H9 (cell line): Measurements from ENCODE around the gene TRIM26. TPM values are rescaled to one million over a fixed set of nuclear protein-coding genes. Genes with fewer than 3 reads are reported as not detected.

Source experiments
- DNase-seq: peaks from one replicate; pipeline ENCODE4 v3.0.0-alpha.2; 2017
- H2AFZ ChIP-seq: one replicate; pipeline ENCODE4 v1.6.1; 2013; ENCODE audit warnings: mild to moderate bottlenecking, low read length, control low read depth, moderate library complexity
- H2AK5ac ChIP-seq: 2 replicates; pipeline ENCODE4 v1.6.1; 2013; ENCODE audit warnings: low read length, control low read depth, mixed read lengths; ENCODE audit not compliant: insufficient read length
- H2BK120ac ChIP-seq: one replicate; pipeline ENCODE4 v1.6.1; 2013; ENCODE audit warnings: low read depth, mild to moderate bottlenecking, low read length, control low read depth, inconsistent platforms; ENCODE audit not compliant: poor library complexity, severe bottlenecking
- H2BK12ac ChIP-seq: 2 replicates; pipeline ENCODE4 v1.6.1; 2013; ENCODE audit warnings: low read length, control low read depth, mixed read lengths, low read depth; ENCODE audit not compliant: insufficient read length
- H2BK15ac ChIP-seq: 2 replicates; pipeline ENCODE4 v1.6.1; 2013; ENCODE audit warnings: low read depth, low read length, control low read depth
- H2BK20ac ChIP-seq: one replicate; pipeline ENCODE4 v1.6.1; 2013; ENCODE audit warnings: low read depth, mild to moderate bottlenecking, low read length, control low read depth, inconsistent platforms; ENCODE audit not compliant: poor library complexity, severe bottlenecking
- H2BK5ac ChIP-seq: 2 replicates; pipeline ENCODE4 v1.6.1; 2013; ENCODE audit warnings: low read length, control low read depth, mixed read lengths; ENCODE audit not compliant: insufficient read length
- H3K14ac ChIP-seq: 2 replicates; pipeline ENCODE4 v1.6.1; 2013; ENCODE audit warnings: low read length, control low read depth; ENCODE audit not compliant: insufficient read depth
- H3K18ac ChIP-seq: 2 replicates; pipeline ENCODE4 v1.6.1; 2013; ENCODE audit warnings: low read depth, mild to moderate bottlenecking, mixed read lengths, low read length, control low read depth; ENCODE audit not compliant: insufficient read length
- H3K23ac ChIP-seq: 2 replicates; pipeline ENCODE4 v1.6.1; 2013; ENCODE audit warnings: low read length, control low read depth, mixed read lengths, low read depth; ENCODE audit not compliant: insufficient read length
- H3K23me2 ChIP-seq: 2 replicates; pipeline ENCODE4 v1.6.1; 2013; ENCODE audit warnings: low read depth, mild to moderate bottlenecking, mixed read lengths, low read length, control low read depth; ENCODE audit not compliant: insufficient read length, poor library complexity, severe bottlenecking
- H3K27ac ChIP-seq: 2 replicates; pipeline ENCODE4 v1.5.1; 2013; ENCODE audit warnings: low read length, control low read depth, mixed read lengths, low read depth; ENCODE audit not compliant: insufficient read length
- H3K27me3 ChIP-seq: 2 replicates; pipeline ENCODE4 v1.6.1; 2013; ENCODE audit warnings: low read length, control low read depth, inconsistent platforms; ENCODE audit not compliant: insufficient read depth
- H3K4ac ChIP-seq: 2 replicates; pipeline ENCODE4 v1.6.1; 2013; ENCODE audit warnings: low read depth, mild to moderate bottlenecking, control low read depth, inconsistent platforms, low read length, moderate library complexity
- H3K4me1 ChIP-seq: 2 replicates; pipeline ENCODE4 v1.6.1; 2013; ENCODE audit warnings: low read length, control low read depth, inconsistent platforms; ENCODE audit not compliant: insufficient read depth
- H3K4me2 ChIP-seq: 2 replicates; pipeline ENCODE4 v1.6.1; 2013; ENCODE audit warnings: low read length, control low read depth, mixed read lengths; ENCODE audit not compliant: insufficient read length, insufficient read depth
- H3K56ac ChIP-seq: 2 replicates; pipeline ENCODE4 v1.6.1; 2013; ENCODE audit warnings: low read depth, mild to moderate bottlenecking, mixed read lengths, low read length, control low read depth; ENCODE audit not compliant: insufficient read length
- H3K79me1 ChIP-seq: 2 replicates; pipeline ENCODE4 v1.6.1; 2013; ENCODE audit warnings: low read depth, mild to moderate bottlenecking, moderate library complexity, low read length, control low read depth, inconsistent platforms; ENCODE audit not compliant: insufficient read depth, poor library complexity, severe bottlenecking
- H3K79me2 ChIP-seq: 2 replicates; pipeline ENCODE4 v1.6.1; 2013; ENCODE audit warnings: low read length, control low read depth, inconsistent platforms; ENCODE audit not compliant: insufficient read depth
- H3K9ac ChIP-seq: 2 replicates; pipeline ENCODE4 v1.6.1; 2013; ENCODE audit warnings: low read length, control low read depth, mixed read lengths; ENCODE audit not compliant: insufficient read length; ENCODE audit errors: extremely low read depth
- H3K9me3 ChIP-seq: one replicate; pipeline ENCODE4 v1.6.1; 2013; ENCODE audit warnings: low read depth, low read length, inconsistent platforms; ENCODE audit not compliant: control insufficient read depth
- H3T11ph ChIP-seq: one replicate; pipeline ENCODE4 v1.6.1; 2013; ENCODE audit warnings: mild to moderate bottlenecking, low read length, control low read depth, inconsistent platforms
- H4K20me1 ChIP-seq: one replicate; pipeline ENCODE4 v1.6.1; 2013; ENCODE audit not compliant: control insufficient read depth, insufficient read length, insufficient read depth
- H4K5ac ChIP-seq: 2 replicates; pipeline ENCODE4 v1.6.1; 2013; ENCODE audit warnings: low read depth, mild to moderate bottlenecking, mixed read lengths, low read length, control low read depth; ENCODE audit not compliant: insufficient read length
- H4K8ac ChIP-seq: replicated peaks from 2 replicates; pipeline ENCODE4 v1.6.1; 2013; ENCODE audit warnings: low read length, control low read depth, mixed read lengths, low read depth; ENCODE audit not compliant: insufficient read length
- H4K91ac ChIP-seq: 2 replicates; pipeline ENCODE4 v1.6.1; 2013; ENCODE audit warnings: low read depth, mild to moderate bottlenecking, moderate library complexity, mixed read lengths, low read length, control low read depth; ENCODE audit not compliant: insufficient read length
- H3K27ac Mint-ChIP-seq, 3 experiments: 2 replicates in 2 of 3; 3 replicates in 1 of 3; pipeline ENCODE4 v1.8.0; 2020 to 2021; ENCODE audit warnings: mixed read lengths in 3 of 3, mild to moderate bottlenecking in 1 of 3, moderate library complexity in 1 of 3
- H3K27me3 Mint-ChIP-seq: 2 replicates; pipeline ENCODE4 v1.8.0; 2021; ENCODE audit warnings: low read depth, mild to moderate bottlenecking, moderate library complexity, mixed read lengths
- H3K36me3 Mint-ChIP-seq, 3 experiments: 2 replicates in 2 of 3; 3 replicates in 1 of 3; pipeline ENCODE4 v1.8.0; 2020 to 2021; ENCODE audit warnings: low read depth in 3 of 3, mixed read lengths in 3 of 3; ENCODE audit not compliant: insufficient read depth in 1 of 3
- H3K4me1 Mint-ChIP-seq, 2 experiments: 2 replicates each; pipeline ENCODE4 v1.8.0; 2020; ENCODE audit warnings: mixed read lengths in 2 of 2
- H3K4me3 Mint-ChIP-seq, 2 experiments: 2 replicates in 1 of 2; 3 replicates in 1 of 2; pipeline ENCODE4 v1.8.0; 2020 to 2021; ENCODE audit warnings: mild to moderate bottlenecking in 2 of 2, mixed read lengths in 2 of 2, moderate library complexity in 1 of 2
- H3K9me3 Mint-ChIP-seq, 2 experiments: 2 replicates in 1 of 2; 3 replicates in 1 of 2; pipeline ENCODE4 v1.8.0; 2020; ENCODE audit warnings: mild to moderate bottlenecking in 2 of 2, mixed read lengths in 2 of 2, moderate library complexity in 1 of 2
- WGBS: extraction: QIAGEN DNeasy Blood & Tissue Kit; methylation state at CpG from one replicate; pipeline ENCODE4 v1.1.7; 2013; ENCODE audit warnings: missing lambda C conversion rate, low lambda C conversion rate, mixed read lengths; ENCODE audit not compliant: insufficient read length; ENCODE audit errors: extremely low coverage; 5-methylcytosine and 5-hydroxymethylcytosine counted together
- total RNA-seq: library from RNA; stranded (reverse); gene quantifications from 2 replicates; pipeline ENCODE4 v1.2.1, GENCODE V29; 2021
- TF ChIP-seq, protein P1 (sequence below): fragments of 200-600 bp; sonication (generic); conservative IDR thresholded peaks from 3 replicates; pipeline ENCODE4 v1.8.0; 2021; ENCODE audit warnings: antibody characterized with exemption, mild to moderate bottlenecking

TRIM26 gene
- total RNA-seq, 1 experiment from 2014 or later, result 35.8 TPM

DNA sequence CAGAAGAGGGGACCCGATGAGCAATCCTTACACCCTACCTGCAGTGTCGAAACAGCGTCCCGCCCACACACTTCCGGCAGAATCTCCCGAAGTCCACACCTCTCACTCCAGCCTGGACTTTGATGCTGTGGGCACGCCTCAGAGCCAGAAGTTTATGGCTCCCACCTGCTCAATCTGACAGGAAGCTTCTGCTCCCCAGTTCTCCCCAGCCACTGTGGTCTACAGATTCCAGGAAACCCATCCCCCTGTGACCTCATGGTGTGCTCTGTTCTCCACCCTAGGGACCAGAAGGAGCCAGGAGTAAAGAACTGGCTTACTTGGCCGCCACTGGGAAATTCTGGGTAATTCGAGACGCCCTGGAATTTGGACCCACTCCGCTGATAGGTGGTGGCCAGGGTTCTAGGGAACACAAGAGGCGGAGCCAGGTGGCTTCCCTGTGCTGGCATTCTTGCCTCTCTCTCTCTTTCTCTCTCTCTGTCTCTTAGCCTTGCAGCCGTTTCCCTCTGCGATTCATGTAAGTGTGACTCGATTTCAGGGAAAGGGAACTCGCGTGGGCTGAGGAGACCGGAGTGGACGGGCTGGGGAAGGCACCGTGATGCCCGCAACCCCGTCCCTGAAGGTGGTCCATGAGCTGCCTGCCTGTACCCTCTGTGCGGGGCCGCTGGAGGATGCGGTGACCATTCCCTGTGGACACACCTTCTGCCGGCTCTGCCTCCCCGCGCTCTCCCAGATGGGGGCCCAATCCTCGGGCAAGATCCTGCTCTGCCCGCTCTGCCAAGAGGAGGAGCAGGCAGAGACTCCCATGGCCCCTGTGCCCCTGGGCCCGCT lies 49.9 kb downstream of the TRIM26 start, which contains the start of gene TRIM15:
TSS of gene TRIM15 (plus strand) at position 457 of the 828 bp plus-strand sequence. CDS start at position 596, 139 bp downstream.
- Mint-ChIP-seq H3K4me3 (no peak within 1 kb of the TSS), H3K9me3 (no peaks in the 10 kb centered on the region), H3K36me3 (no peaks in the 10 kb centered on the region), H3K27me3 (peaks cover 50% of the 10 kb centered on the region), H3K4me1 (no peaks in the 10 kb centered on the region), H3K27ac (no peak within 1 kb of the TSS; a peak in 1 of 7 replicates)
- Histone ChIP-seq H2BK5ac (no peak within 1 kb of the TSS), H2BK12ac (no peak within 1 kb of the TSS), H2BK20ac (no peak within 1 kb of the TSS), H4K5ac (no peak within 1 kb of the TSS), H3K27me3 (no peaks in the 10 kb centered on the region), H4K20me1 (no peaks in the 10 kb centered on the region), H4K91ac (no peak within 1 kb of the TSS), H2BK120ac (no peak within 1 kb of the TSS), H2BK15ac (no peak within 1 kb of the TSS), H3K4me1 (peaks cover 3% of the 10 kb centered on the region; the same call in 1 of the 2 replicates), H3K9me3 (no peaks in the 10 kb centered on the region), H3K14ac (peak within 1 kb of the TSS; percentile 72; the same call in 1 of the 2 replicates), H3K79me1 (no peaks in the 10 kb centered on the region), H3K18ac (no peak within 1 kb of the TSS), H3K4me2 (no peak within 1 kb of the TSS), H2AFZ (peak within 1 kb of the TSS; percentile 44), H3K27ac (no peak within 1 kb of the TSS), H3K9ac (no peak within 1 kb of the TSS), H3K4ac (no peak within 1 kb of the TSS), H2AK5ac (no peak within 1 kb of the TSS), H4K8ac (no peak within 1 kb of the TSS), H3K56ac (no peak within 1 kb of the TSS), H3T11ph (no peak within 1 kb of the TSS), H3K79me2 (no peaks in the 10 kb centered on the region), H3K23me2 (no peaks in the 10 kb centered on the region), H3K23ac (no peak within 1 kb of the TSS)
- no CpG with 5 or more reads among the region's 31 CpGs for WGBS
- DNase-seq, result peak; percentile 60
- TF ChIP-seq, protein P1, sequence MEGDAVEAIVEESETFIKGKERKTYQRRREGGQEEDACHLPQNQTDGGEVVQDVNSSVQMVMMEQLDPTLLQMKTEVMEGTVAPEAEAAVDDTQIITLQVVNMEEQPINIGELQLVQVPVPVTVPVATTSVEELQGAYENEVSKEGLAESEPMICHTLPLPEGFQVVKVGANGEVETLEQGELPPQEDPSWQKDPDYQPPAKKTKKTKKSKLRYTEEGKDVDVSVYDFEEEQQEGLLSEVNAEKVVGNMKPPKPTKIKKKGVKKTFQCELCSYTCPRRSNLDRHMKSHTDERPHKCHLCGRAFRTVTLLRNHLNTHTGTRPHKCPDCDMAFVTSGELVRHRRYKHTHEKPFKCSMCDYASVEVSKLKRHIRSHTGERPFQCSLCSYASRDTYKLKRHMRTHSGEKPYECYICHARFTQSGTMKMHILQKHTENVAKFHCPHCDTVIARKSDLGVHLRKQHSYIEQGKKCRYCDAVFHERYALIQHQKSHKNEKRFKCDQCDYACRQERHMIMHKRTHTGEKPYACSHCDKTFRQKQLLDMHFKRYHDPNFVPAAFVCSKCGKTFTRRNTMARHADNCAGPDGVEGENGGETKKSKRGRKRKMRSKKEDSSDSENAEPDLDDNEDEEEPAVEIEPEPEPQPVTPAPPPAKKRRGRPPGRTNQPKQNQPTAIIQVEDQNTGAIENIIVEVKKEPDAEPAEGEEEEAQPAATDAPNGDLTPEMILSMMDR, result no peak
